ENCODE data around the gene ZNG1B. TPM values are rescaled to one million over a fixed set of nuclear protein-coding genes. Genes with fewer than 3 reads are reported as not detected.

Gene ZNG1B
- total RNA-seq, result 19.7 and 33.0 TPM in 2 replicates

GRCh38 chr2:113437508-113438465 is at the start of gene ZNG1B:
Gene ZNG1B, plus strand, starts transcription at chr2:113437691. Its CDS starts 178 bp downstream, at chr2:113437869.

GRCh38 chr2:113498365-113498764 is 60.9 kb downstream of the ZNG1B start, which contains the start of gene FOXD4L1:
Gene FOXD4L1, plus strand, starts transcription at chr2:113498665. Its CDS starts 592 bp downstream, at chr2:113499257.

Other genes with a start within 250 kb of the ZNG1B start
- gene PAX8, start 158.8 kb upstream of the ZNG1B start, total RNA-seq, result 0.87 and 1.5 TPM in 2 replicates
- gene FOXD4L1, start 61.0 kb downstream of the ZNG1B start, total RNA-seq, result 0.15 and 0.17 TPM in 2 replicates
- 6.1 and 9.9 TPM in 2 replicates for gene RABL2A, start 189.6 kb downstream of the ZNG1B start, total RNA-seq